WTC11 (cell line): ENCODE measurements around the gene ZNF22. TPM values are rescaled to one million over a fixed set of nuclear protein-coding genes. Genes with fewer than 3 reads are reported as not detected.

Experiments used
- ATAC-seq: fragments of 200-7000 bp; cut with Tn5 transposase; 2 replicates; pipeline ENCODE4 v1.10.0; 2021; ENCODE audit warnings: mild to moderate bottlenecking, moderate library complexity
- CTCF ChIA-PET: fragments of 300-600 bp; sonication (Branson Sonifier 250); formaldehyde crosslinking; loops from one replicate; lab custom pipeline; 2021; ENCODE audit warnings: antibody characterized with exemption; lab: Charles Lee
- POLR2A ChIA-PET: fragments of 350-600 bp; sonication (Branson Sonifier 250); formaldehyde crosslinking; loops from one replicate; lab custom pipeline; 2021; ENCODE audit warnings: antibody characterized with exemption; lab: Charles Lee
- DNase-seq: peaks from one replicate; pipeline ENCODE4 v3.0.0; 2021; ENCODE audit warnings: low spot score
- H3K27ac Mint-ChIP-seq: 2 replicates; pipeline ENCODE4 v1.8.0; 2021; ENCODE audit warnings: mixed read lengths
- H3K27me3 Mint-ChIP-seq: 2 replicates; pipeline ENCODE4 v1.8.0; 2021; ENCODE audit warnings: low read depth, mild to moderate bottlenecking, moderate library complexity, mixed read lengths
- H3K36me3 Mint-ChIP-seq: 2 replicates; pipeline ENCODE4 v1.8.0; 2021; ENCODE audit warnings: mixed read lengths
- H3K4me1 Mint-ChIP-seq: 2 replicates; pipeline ENCODE4 v1.8.0; 2022; ENCODE audit warnings: mixed read lengths
- H3K4me3 Mint-ChIP-seq: 2 replicates; pipeline ENCODE4 v1.8.0; 2021; ENCODE audit warnings: mild to moderate bottlenecking, moderate library complexity, mixed read lengths
- H3K9me3 Mint-ChIP-seq: 2 replicates; pipeline ENCODE4 v1.8.0; 2021; ENCODE audit warnings: mixed read lengths
- ATF1 ChIP-seq: sonication (generic); formaldehyde crosslinking; IDR thresholded peaks from 2 replicates; pipeline ENCODE4 v1.8.1; 2023; ENCODE audit warnings: mild to moderate bottlenecking, moderate library complexity, missing genetic modification reagents
- ATF2 ChIP-seq: sonication (generic); formaldehyde crosslinking; IDR thresholded peaks from 2 replicates; pipeline ENCODE4 v1.8.1; 2022; ENCODE audit warnings: low read depth, missing genetic modification reagents, borderline replicate concordance
- CREB1 ChIP-seq: sonication (generic); formaldehyde crosslinking; IDR thresholded peaks from 2 replicates; pipeline ENCODE4 v1.8.0; 2023; ENCODE audit warnings: mild to moderate bottlenecking, missing genetic modification reagents
- EMX1 ChIP-seq: fragments of 250-450 bp; sonication (Bioruptor Pico); IDR thresholded peaks from 2 replicates; pipeline ENCODE4 v1.8.0; 2021; ENCODE audit warnings: mild to moderate bottlenecking
- ESRRA ChIP-seq: sonication (generic); formaldehyde crosslinking; IDR thresholded peaks from 2 replicates; pipeline ENCODE4 v1.8.1; 2022; ENCODE audit warnings: mild to moderate bottlenecking, missing genetic modification reagents, borderline replicate concordance
- ETV6 ChIP-seq: sonication (generic); formaldehyde crosslinking; IDR thresholded peaks from 2 replicates; pipeline ENCODE4 v1.8.1; 2022; ENCODE audit warnings: mild to moderate bottlenecking, missing genetic modification reagents
- GABPB1 ChIP-seq: sonication (generic); formaldehyde crosslinking; IDR thresholded peaks from 2 replicates; pipeline ENCODE4 v1.8.1; 2023; ENCODE audit warnings: mild to moderate bottlenecking, missing genetic modification reagents
- IRF2 ChIP-seq: sonication (generic); formaldehyde crosslinking; IDR thresholded peaks from 2 replicates; pipeline ENCODE4 v1.8.0; 2022; ENCODE audit warnings: low read depth, missing genetic modification reagents, borderline replicate concordance
- JAZF1 ChIP-seq: fragments of 250-450 bp; sonication (Bioruptor Pico); IDR thresholded peaks from 2 replicates; pipeline ENCODE4 v1.9.0; 2021; ENCODE audit warnings: moderate library complexity, mild to moderate bottlenecking, inconsistent platforms
- JUN ChIP-seq: sonication (generic); formaldehyde crosslinking; IDR thresholded peaks from 2 replicates; pipeline ENCODE4 v1.8.0; 2023; ENCODE audit warnings: mild to moderate bottlenecking, missing genetic modification reagents
- KAT7 ChIP-seq: sonication (generic); formaldehyde crosslinking; IDR thresholded peaks from 2 replicates; pipeline ENCODE4 v1.8.1; 2023; ENCODE audit warnings: missing genetic modification reagents, mild to moderate bottlenecking, borderline replicate concordance
- MXD4 ChIP-seq: fragments of 250-450 bp; sonication (Bioruptor Pico); IDR thresholded peaks from 2 replicates; pipeline ENCODE4 v1.8.0; 2021; ENCODE audit warnings: mild to moderate bottlenecking, moderate library complexity, borderline replicate concordance
- NR3C1 ChIP-seq: sonication (generic); formaldehyde crosslinking; conservative IDR thresholded peaks from 2 replicates; pipeline ENCODE4 v1.8.1; 2023; ENCODE audit warnings: low read depth, mild to moderate bottlenecking, missing genetic modification reagents
- PREB ChIP-seq: sonication (generic); formaldehyde crosslinking; IDR thresholded peaks from 2 replicates; pipeline ENCODE4 v1.8.1; 2022; ENCODE audit warnings: mild to moderate bottlenecking, missing genetic modification reagents, moderate library complexity, borderline replicate concordance
- SMAD3 ChIP-seq: sonication (generic); formaldehyde crosslinking; IDR thresholded peaks from 2 replicates; pipeline ENCODE4 v1.8.0; 2022; ENCODE audit warnings: missing genetic modification reagents, mild to moderate bottlenecking, borderline replicate concordance
- SMAD4 ChIP-seq: sonication (generic); formaldehyde crosslinking; IDR thresholded peaks from 2 replicates; pipeline ENCODE4 v1.8.0; 2022; ENCODE audit warnings: mild to moderate bottlenecking, missing genetic modification reagents
- SOX15 ChIP-seq: fragments of 250-450 bp; sonication (Bioruptor Pico); IDR thresholded peaks from 2 replicates; pipeline ENCODE4 v1.9.0; 2021; ENCODE audit warnings: mild to moderate bottlenecking
- TP53 ChIP-seq: sonication (generic); formaldehyde crosslinking; IDR thresholded peaks from 2 replicates; pipeline ENCODE4 v1.8.1; 2023; ENCODE audit warnings: mild to moderate bottlenecking, missing genetic modification reagents
- ZNF396 ChIP-seq: fragments of 250-450 bp; sonication (Bioruptor Pico); IDR thresholded peaks from 2 replicates; pipeline ENCODE4 v1.8.0; 2021; ENCODE audit warnings: mild to moderate bottlenecking, moderate library complexity, borderline replicate concordance
- ZNF416 ChIP-seq: fragments of 250-450 bp; sonication (Bioruptor Pico); IDR thresholded peaks from 2 replicates; pipeline ENCODE4 v1.9.0; 2021; ENCODE audit warnings: mild to moderate bottlenecking, inconsistent platforms
- ZNF425 ChIP-seq: fragments of 250-450 bp; sonication (Bioruptor Pico); conservative IDR thresholded peaks from 2 replicates; pipeline ENCODE4 v1.9.0; 2021; ENCODE audit warnings: mild to moderate bottlenecking
- ZNF671 ChIP-seq: fragments of 250-450 bp; sonication (Bioruptor Pico); IDR thresholded peaks from 2 replicates; pipeline ENCODE4 v1.8.0; 2021; ENCODE audit warnings: mild to moderate bottlenecking
- total RNA-seq: library from RNA; stranded (reverse); gene quantifications from 3 replicates; pipeline ENCODE4 v1.2.3, GENCODE V29; 2021
- TF ChIP-seq, protein P1 (sequence below): sonication (generic); formaldehyde crosslinking; IDR thresholded peaks from 2 replicates; pipeline ENCODE4 v1.8.1; 2022; ENCODE audit warnings: missing genetic modification reagents, borderline replicate concordance
- TF ChIP-seq, protein P2 (sequence below): sonication (generic); formaldehyde crosslinking; IDR thresholded peaks from 2 replicates; pipeline ENCODE4 v1.8.0; 2023; ENCODE audit warnings: missing genetic modification reagents, mild to moderate bottlenecking, borderline replicate concordance

The ZNF22 gene
- total RNA-seq, 1 experiment from 2014 or later = 31.0 TPM

DNA sequence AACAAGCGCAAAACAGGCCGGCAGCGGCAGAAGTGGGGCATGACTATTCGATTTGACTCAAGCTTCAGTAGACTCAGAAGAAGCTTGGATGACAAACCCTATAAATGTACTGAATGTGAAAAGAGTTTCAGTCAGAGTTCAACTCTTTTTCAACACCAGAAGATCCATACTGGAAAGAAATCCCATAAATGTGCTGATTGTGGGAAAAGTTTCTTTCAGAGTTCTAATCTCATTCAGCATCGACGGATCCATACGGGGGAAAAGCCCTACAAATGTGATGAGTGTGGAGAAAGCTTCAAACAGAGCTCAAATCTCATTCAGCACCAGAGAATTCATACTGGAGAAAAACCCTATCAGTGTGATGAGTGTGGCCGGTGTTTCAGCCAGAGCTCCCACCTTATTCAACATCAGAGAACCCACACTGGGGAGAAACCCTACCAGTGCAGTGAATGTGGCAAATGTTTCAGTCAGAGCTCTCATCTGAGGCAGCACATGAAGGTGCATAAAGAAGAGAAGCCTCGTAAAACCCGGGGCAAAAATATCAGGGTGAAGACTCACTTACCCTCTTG is 2.8 kb downstream of the ZNF22 start:
- POLR2A ChIA-PET = no interaction called here
- TF ChIP-seq SMAD4 (no peak), KAT7 (CRISPR knock-in tag) (no peak), ESRRA (no peak), IRF2 (CRISPR knock-in tag) (no peak), ZNF416 (CRISPR knock-in tag) (no peak), ATF1 (no peak), ETV6 (CRISPR knock-in tag) (no peak), JAZF1 (CRISPR knock-in tag) (no peak), ZNF671 (CRISPR knock-in tag) (no peak)
- DNase-seq (no peak), ATAC-seq (no peak)
- Mint-ChIP-seq H3K36me3 (peaks cover 32% of the 10 kb centered on the region), H3K27ac (no peak overlapping the region), H3K4me3 (no peak overlapping the region), H3K27me3 (peaks cover 14% of the 10 kb centered on the region), H3K9me3 (peaks cover 9% of the 10 kb centered on the region), H3K4me1 (peaks cover 31% of the 10 kb centered on the region)
- CTCF ChIA-PET = interaction anchor here (0.6 to 1.0 kb wide), 3 partner anchors 18 to 71 kb away, joined by 3 to 6 read pairs (median 5); no protein-coding TSS in a partner anchor

DNA sequence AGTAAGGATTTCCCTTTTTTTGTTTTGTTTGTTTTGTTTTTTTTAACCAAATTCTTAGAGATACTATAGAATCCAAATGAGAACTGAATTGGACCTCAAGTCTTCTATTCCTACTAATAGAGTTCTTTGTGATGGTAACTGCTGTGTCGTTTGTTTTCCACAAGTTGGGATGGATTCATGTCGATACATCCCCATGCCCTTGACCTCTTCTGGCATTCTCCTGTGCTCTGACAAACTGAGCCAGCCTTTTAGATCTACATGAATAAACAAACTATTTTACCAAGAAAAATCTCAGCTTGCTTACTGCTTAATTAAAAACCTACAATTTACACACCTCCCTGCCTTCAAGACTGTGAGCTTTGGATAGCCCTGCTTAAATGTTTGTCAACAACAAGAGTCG is 3.9 kb downstream of the ZNF22 start:
- ChIA-PET POLR2A (no interaction called here), CTCF (interaction anchor here (1.0 kb wide), 1 partner anchor 72 kb away, joined by 3 read pairs; no protein-coding TSS in a partner anchor)
- TF ChIP-seq ZNF425 (CRISPR knock-in tag) (no peak), SOX15 (CRISPR knock-in tag) (no peak), JUN (no peak), TP53 (CRISPR knock-in tag) (no peak), EMX1 (CRISPR knock-in tag) (no peak), PREB (CRISPR knock-in tag) (no peak), ZNF671 (CRISPR knock-in tag) (no peak), SMAD3 (no peak)
- TF ChIP-seq, protein P1, sequence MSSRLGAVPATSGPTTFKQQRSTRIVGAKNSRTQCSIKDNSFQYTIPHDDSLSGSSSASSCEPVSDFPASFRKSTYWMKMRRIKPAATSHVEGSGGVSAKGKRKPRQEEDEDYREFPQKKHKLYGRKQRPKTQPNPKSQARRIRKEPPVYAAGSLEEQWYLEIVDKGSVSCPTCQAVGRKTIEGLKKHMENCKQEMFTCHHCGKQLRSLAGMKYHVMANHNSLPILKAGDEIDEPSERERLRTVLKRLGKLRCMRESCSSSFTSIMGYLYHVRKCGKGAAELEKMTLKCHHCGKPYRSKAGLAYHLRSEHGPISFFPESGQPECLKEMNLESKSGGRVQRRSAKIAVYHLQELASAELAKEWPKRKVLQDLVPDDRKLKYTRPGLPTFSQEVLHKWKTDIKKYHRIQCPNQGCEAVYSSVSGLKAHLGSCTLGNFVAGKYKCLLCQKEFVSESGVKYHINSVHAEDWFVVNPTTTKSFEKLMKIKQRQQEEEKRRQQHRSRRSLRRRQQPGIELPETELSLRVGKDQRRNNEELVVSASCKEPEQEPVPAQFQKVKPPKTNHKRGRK = no peak
- peaks cover 32% of the 10 kb centered on the region for H3K36me3 Mint-ChIP-seq
- no peak for ATAC-seq
- no peak for DNase-seq
- no peak overlapping the region for H3K4me3 Mint-ChIP-seq
- H3K27ac Mint-ChIP-seq = no peak overlapping the region; the same call in 1 of the 2 replicates
- peaks cover 9% of the 10 kb centered on the region for H3K9me3 Mint-ChIP-seq
- peaks cover 30% of the 10 kb centered on the region for H3K4me1 Mint-ChIP-seq
- peaks cover 10% of the 10 kb centered on the region for H3K27me3 Mint-ChIP-seq

DNA sequence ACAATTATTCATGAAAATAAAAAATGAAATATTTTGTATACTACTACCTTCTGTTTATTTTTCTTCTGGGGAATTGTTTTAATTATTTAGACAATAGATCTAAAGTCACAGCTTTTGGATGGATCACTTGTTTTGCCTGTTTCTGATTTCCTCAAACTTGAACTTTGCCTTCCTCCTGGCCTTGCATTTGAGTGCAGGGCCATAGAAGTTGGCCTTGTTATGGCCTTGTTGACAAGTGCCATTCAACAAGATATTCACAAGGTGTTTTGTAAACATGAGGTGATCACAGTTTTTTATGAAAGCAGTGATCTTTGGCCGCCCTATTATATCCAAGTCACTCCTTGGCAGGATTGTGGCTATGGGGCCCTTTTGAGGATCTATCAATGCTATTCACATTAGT is 4.6 kb downstream of the ZNF22 start:
- H3K4me1 Mint-ChIP-seq = peaks cover 23% of the 10 kb centered on the region
- no peak overlapping the region for H3K27ac Mint-ChIP-seq
- H3K36me3 Mint-ChIP-seq = peaks cover 32% of the 10 kb centered on the region
- no peak for DNase-seq
- ChIA-PET CTCF (interaction anchor here (1.0 kb wide), 1 partner anchor 73 kb away, joined by 3 read pairs; no protein-coding TSS in a partner anchor), POLR2A (no interaction called here)
- H3K27me3 Mint-ChIP-seq = peaks cover 4% of the 10 kb centered on the region
- H3K9me3 Mint-ChIP-seq = peaks cover 9% of the 10 kb centered on the region
- ATAC-seq = no peak
- no peak overlapping the region for H3K4me3 Mint-ChIP-seq
- TF ChIP-seq ZNF396 (no peak), ATF2 (CRISPR knock-in tag) (no peak), CREB1 (no peak), MXD4 (CRISPR knock-in tag) (no peak), GABPB1 (CRISPR knock-in tag) (no peak), EMX1 (CRISPR knock-in tag) (no peak), NR3C1 (no peak)
- TF ChIP-seq, protein P2, sequence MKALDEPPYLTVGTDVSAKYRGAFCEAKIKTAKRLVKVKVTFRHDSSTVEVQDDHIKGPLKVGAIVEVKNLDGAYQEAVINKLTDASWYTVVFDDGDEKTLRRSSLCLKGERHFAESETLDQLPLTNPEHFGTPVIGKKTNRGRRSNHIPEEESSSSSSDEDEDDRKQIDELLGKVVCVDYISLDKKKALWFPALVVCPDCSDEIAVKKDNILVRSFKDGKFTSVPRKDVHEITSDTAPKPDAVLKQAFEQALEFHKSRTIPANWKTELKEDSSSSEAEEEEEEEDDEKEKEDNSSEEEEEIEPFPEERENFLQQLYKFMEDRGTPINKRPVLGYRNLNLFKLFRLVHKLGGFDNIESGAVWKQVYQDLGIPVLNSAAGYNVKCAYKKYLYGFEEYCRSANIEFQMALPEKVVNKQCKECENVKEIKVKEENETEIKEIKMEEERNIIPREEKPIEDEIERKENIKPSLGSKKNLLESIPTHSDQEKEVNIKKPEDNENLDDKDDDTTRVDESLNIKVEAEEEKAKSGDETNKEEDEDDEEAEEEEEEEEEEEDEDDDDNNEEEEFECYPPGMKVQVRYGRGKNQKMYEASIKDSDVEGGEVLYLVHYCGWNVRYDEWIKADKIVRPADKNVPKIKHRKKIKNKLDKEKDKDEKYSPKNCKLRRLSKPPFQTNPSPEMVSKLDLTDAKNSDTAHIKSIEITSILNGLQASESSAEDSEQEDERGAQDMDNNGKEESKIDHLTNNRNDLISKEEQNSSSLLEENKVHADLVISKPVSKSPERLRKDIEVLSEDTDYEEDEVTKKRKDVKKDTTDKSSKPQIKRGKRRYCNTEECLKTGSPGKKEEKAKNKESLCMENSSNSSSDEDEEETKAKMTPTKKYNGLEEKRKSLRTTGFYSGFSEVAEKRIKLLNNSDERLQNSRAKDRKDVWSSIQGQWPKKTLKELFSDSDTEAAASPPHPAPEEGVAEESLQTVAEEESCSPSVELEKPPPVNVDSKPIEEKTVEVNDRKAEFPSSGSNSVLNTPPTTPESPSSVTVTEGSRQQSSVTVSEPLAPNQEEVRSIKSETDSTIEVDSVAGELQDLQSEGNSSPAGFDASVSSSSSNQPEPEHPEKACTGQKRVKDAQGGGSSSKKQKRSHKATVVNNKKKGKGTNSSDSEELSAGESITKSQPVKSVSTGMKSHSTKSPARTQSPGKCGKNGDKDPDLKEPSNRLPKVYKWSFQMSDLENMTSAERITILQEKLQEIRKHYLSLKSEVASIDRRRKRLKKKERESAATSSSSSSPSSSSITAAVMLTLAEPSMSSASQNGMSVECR = no peak
